ENCODE results near the gene HINT2.

The HINT2 gene

GRCh38 chr9:35829084-35829763, 14.4 kb upstream of the HINT2 start, which contains the start of gene TMEM8B:
TMEM8B (plus strand) TSS chr9:35829228; CDS start chr9:35829448, 220 bp downstream.
- no peaks in the 10 kb centered on the region for H3K9me3 Mint-ChIP-seq (ENCODE audit: low read depth)
- H3K4me1 Mint-ChIP-seq (ENCODE audit: low read depth): peaks cover 30% of the 10 kb centered on the region

GRCh38 chr9:35828716-35829083, 13.9 kb upstream of the HINT2 start, which contains the start of gene FAM221B:
FAM221B (minus strand) TSS chr9:35828732; CDS start chr9:35826161, 2,571 bp downstream.
- H3K4me1 Mint-ChIP-seq (ENCODE audit: low read depth): peaks cover 30% of the 10 kb centered on the region
- H3K4me3 Mint-ChIP-seq: peak within 1 kb of the TSS; percentile 99
- H3K27ac Mint-ChIP-seq: peak within 1 kb of the TSS; percentile 85
- H3K9me3 Mint-ChIP-seq (ENCODE audit: low read depth): no peaks in the 10 kb centered on the region
- no peaks in the 10 kb centered on the region for H3K27me3 Mint-ChIP-seq
- H3K36me3 Mint-ChIP-seq: no peaks in the 10 kb centered on the region

More at GRCh38 chr9:35829084-35829763, 14.4 kb upstream of the HINT2 start, which contains the start of gene TMEM8B:
- H3K27ac Mint-ChIP-seq: peak within 1 kb of the TSS; percentile 85
- H3K4me3 Mint-ChIP-seq: peak within 1 kb of the TSS; percentile 99
- H3K36me3 Mint-ChIP-seq: no peaks in the 10 kb centered on the region
- H3K27me3 Mint-ChIP-seq: no peaks in the 10 kb centered on the region

GRCh38 chr9:35827486-35827885, 12.6 kb upstream of the HINT2 start:
- Mint-ChIP-seq H3K27ac (peak overlapping the region; percentile 8), H3K27me3 (no peaks in the 10 kb centered on the region), H3K36me3 (no peaks in the 10 kb centered on the region), H3K4me3 (peak overlapping the region; percentile 99), H3K4me1 (ENCODE audit: low read depth) (peaks cover 28% of the 10 kb centered on the region), H3K9me3 (ENCODE audit: low read depth) (no peaks in the 10 kb centered on the region)

- peaks cover 25% of the 10 kb centered on the region for H3K4me1 Mint-ChIP-seq (ENCODE audit: low read depth)
- no peaks in the 10 kb centered on the region for H3K9me3 Mint-ChIP-seq (ENCODE audit: low read depth)
- no peaks in the 10 kb centered on the region for H3K36me3 Mint-ChIP-seq
- H3K4me3 Mint-ChIP-seq: peak overlapping the region; percentile 27
- H3K27me3 Mint-ChIP-seq: no peaks in the 10 kb centered on the region
- no peak overlapping the region for H3K27ac Mint-ChIP-seq
Observed at GRCh38 chr9:35826071-35826701, 11.3 kb upstream of the HINT2 start.

- H3K27me3 Mint-ChIP-seq: no peaks in the 10 kb centered on the region
- no peaks in the 10 kb centered on the region for H3K36me3 Mint-ChIP-seq
- peaks cover 4% of the 10 kb centered on the region for H3K4me1 Mint-ChIP-seq (ENCODE audit: low read depth)
- no peak overlapping the region for H3K27ac Mint-ChIP-seq
- no peaks in the 10 kb centered on the region for H3K9me3 Mint-ChIP-seq (ENCODE audit: low read depth)
- H3K4me3 Mint-ChIP-seq: no peak overlapping the region
Observed at GRCh38 chr9:35822926-35823325, 8.1 kb upstream of the HINT2 start.

GRCh38 chr9:35820076-35820475, 5.2 kb upstream of the HINT2 start:
- no peaks in the 10 kb centered on the region for H3K9me3 Mint-ChIP-seq (ENCODE audit: low read depth)
- H3K27me3 Mint-ChIP-seq: no peaks in the 10 kb centered on the region
- no peaks in the 10 kb centered on the region for H3K36me3 Mint-ChIP-seq
- peaks cover 6% of the 10 kb centered on the region for H3K4me1 Mint-ChIP-seq (ENCODE audit: low read depth)
- H3K27ac Mint-ChIP-seq: no peak overlapping the region
- H3K4me3 Mint-ChIP-seq: no peak overlapping the region

GRCh38 chr9:35818341-35818740, 3.5 kb upstream of the HINT2 start:
- no peak overlapping the region for H3K27ac Mint-ChIP-seq
- peaks cover 16% of the 10 kb centered on the region for H3K4me1 Mint-ChIP-seq (ENCODE audit: low read depth)
- H3K36me3 Mint-ChIP-seq: no peaks in the 10 kb centered on the region
- no peaks in the 10 kb centered on the region for H3K9me3 Mint-ChIP-seq (ENCODE audit: low read depth)
- no peak overlapping the region for H3K4me3 Mint-ChIP-seq
- no peaks in the 10 kb centered on the region for H3K27me3 Mint-ChIP-seq

GRCh38 chr9:35816708-35817107, 1.9 kb upstream of the HINT2 start:
- H3K27me3 Mint-ChIP-seq: no peaks in the 10 kb centered on the region
- H3K4me3 Mint-ChIP-seq: no peak overlapping the region
- no peaks in the 10 kb centered on the region for H3K36me3 Mint-ChIP-seq
- no peaks in the 10 kb centered on the region for H3K9me3 Mint-ChIP-seq (ENCODE audit: low read depth)
- no peak overlapping the region for H3K27ac Mint-ChIP-seq
- H3K4me1 Mint-ChIP-seq (ENCODE audit: low read depth): peaks cover 31% of the 10 kb centered on the region

GRCh38 chr9:35814106-35814840, 569 bp downstream of the HINT2 start:
- Mint-ChIP-seq H3K27ac (peak overlapping the region; percentile 87), H3K36me3 (no peaks in the 10 kb centered on the region), H3K4me1 (ENCODE audit: low read depth) (peaks cover 39% of the 10 kb centered on the region), H3K27me3 (no peaks in the 10 kb centered on the region), H3K9me3 (ENCODE audit: low read depth) (no peaks in the 10 kb centered on the region), H3K4me3 (peak overlapping the region; percentile 98)

- no peaks in the 10 kb centered on the region for H3K9me3 Mint-ChIP-seq (ENCODE audit: low read depth)
- H3K36me3 Mint-ChIP-seq: no peaks in the 10 kb centered on the region
- H3K4me1 Mint-ChIP-seq (ENCODE audit: low read depth): peaks cover 39% of the 10 kb centered on the region
- peak overlapping the region; percentile 87 for H3K27ac Mint-ChIP-seq
- H3K4me3 Mint-ChIP-seq: peak overlapping the region; percentile 98
- no peaks in the 10 kb centered on the region for H3K27me3 Mint-ChIP-seq
Observed at GRCh38 chr9:35813434-35814105, 1.3 kb downstream of the HINT2 start.

GRCh38 chr9:35812025-35812602, 2.7 kb downstream of the HINT2 start, which contains the start of gene SPAG8:
SPAG8 (minus strand) TSS chr9:35812262; CDS start chr9:35812147, 115 bp downstream.
- no peaks in the 10 kb centered on the region for H3K27me3 Mint-ChIP-seq
- peaks cover 39% of the 10 kb centered on the region for H3K4me1 Mint-ChIP-seq (ENCODE audit: low read depth)
- H3K9me3 Mint-ChIP-seq (ENCODE audit: low read depth): no peaks in the 10 kb centered on the region
- H3K27ac Mint-ChIP-seq: peak within 1 kb of the TSS; percentile 89
- peak within 1 kb of the TSS; percentile 98 for H3K4me3 Mint-ChIP-seq
- no peaks in the 10 kb centered on the region for H3K36me3 Mint-ChIP-seq

GRCh38 chr9:35811381-35812024, 3.3 kb downstream of the HINT2 start:
- H3K36me3 Mint-ChIP-seq: no peaks in the 10 kb centered on the region

GRCh38 chr9:35810122-35810521, 4.7 kb downstream of the HINT2 start:
- Mint-ChIP-seq H3K36me3 (no peaks in the 10 kb centered on the region), H3K27me3 (no peaks in the 10 kb centered on the region), H3K27ac (no peak overlapping the region), H3K4me3 (no peak overlapping the region), H3K9me3 (ENCODE audit: low read depth) (no peaks in the 10 kb centered on the region), H3K4me1 (ENCODE audit: low read depth) (peaks cover 33% of the 10 kb centered on the region)

More at GRCh38 chr9:35811381-35812024, 3.3 kb downstream of the HINT2 start:
- Mint-ChIP-seq H3K27ac (peak overlapping the region; percentile 89), H3K4me3 (peak overlapping the region; percentile 98), H3K4me1 (ENCODE audit: low read depth) (peaks cover 39% of the 10 kb centered on the region), H3K9me3 (ENCODE audit: low read depth) (no peaks in the 10 kb centered on the region), H3K27me3 (no peaks in the 10 kb centered on the region)

GRCh38 chr9:35808433-35808832, 6.4 kb downstream of the HINT2 start:
- Mint-ChIP-seq H3K4me3 (no peak overlapping the region), H3K27me3 (no peaks in the 10 kb centered on the region), H3K9me3 (ENCODE audit: low read depth) (no peaks in the 10 kb centered on the region), H3K36me3 (peaks cover under 1% of the 10 kb centered on the region), H3K27ac (no peak overlapping the region), H3K4me1 (ENCODE audit: low read depth) (peaks cover 24% of the 10 kb centered on the region)

Measured in activated naive CD8-positive, alpha-beta T cell (primary cell).